ENCODE results near the gene ABCC6.

Gene ABCC6

GRCh38 chr16:16120044-16120381 is 103.3 kb downstream of the ABCC6 start:
- H3K27ac ChIP-seq, result no peak overlapping the region
- no peak for TF ChIP-seq CTCF (conservative IDR thresholded peaks at IDR 0.05)

DNA sequence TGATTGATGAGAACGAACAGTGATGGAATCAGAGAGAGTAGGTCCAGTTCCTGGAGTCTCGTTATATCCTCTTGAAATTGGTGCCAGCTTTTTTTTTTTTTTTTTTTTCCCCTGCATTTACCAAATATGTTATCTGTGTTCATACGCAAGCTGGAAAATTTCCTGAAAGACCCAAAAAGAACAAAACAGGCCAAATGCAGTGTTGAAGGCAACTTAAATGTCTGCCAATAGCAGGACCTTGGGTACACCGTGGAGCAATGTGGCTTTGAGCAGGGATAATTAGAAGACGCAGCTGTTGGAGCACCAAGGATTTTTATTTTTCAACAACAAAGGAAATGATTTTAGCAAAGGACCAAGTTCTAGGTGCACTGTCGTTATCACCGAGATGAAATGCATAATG is 105.0 kb downstream of the ABCC6 start:
- H3K27ac ChIP-seq, result no peak overlapping the region
- no peak for TF ChIP-seq CTCF (conservative IDR thresholded peaks at IDR 0.05)

DNA sequence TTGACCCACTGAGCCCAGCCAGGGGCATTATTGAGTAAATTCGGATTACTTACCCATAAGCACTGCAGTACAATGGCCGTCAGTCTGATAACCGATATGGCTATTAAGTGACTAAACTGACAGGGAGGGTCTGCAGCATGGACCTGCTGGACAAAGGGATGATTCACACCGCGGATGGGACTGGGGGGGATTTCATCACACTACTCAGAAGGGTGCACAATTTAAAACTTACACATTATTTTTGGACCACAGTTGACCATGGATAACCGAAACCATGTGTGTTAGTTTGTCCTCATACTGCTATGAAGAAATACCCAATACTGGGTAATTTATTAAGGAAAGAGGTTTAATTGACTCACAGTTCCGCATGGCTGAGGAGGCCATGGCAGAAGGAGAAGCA is 106.5 kb downstream of the ABCC6 start:
- no peak overlapping the region for H3K27ac ChIP-seq
- TF ChIP-seq CTCF (conservative IDR thresholded peaks at IDR 0.05), result no peak

DNA sequence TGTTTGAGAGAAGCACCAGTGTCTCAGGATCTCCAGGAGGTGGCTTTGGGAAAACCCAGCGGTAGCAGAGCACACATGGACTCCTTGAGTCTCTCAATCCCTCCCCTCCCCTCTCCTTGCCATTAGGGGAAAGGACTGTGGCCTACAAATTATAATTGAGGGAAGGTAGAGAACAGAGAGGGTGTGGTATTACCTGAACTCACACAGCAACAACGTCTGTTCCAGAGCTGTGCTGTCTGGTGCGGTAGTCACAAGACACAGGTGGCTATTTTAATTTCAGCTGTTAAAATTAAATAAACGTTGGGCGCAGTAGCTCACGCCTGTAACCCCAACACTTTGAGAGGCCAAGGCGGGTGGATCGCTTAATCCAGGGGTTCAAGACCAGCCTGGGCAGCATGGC is 110.2 kb downstream of the ABCC6 start:
- H3K27ac ChIP-seq, result no peak overlapping the region
- no peak for TF ChIP-seq CTCF (conservative IDR thresholded peaks at IDR 0.05)

DNA sequence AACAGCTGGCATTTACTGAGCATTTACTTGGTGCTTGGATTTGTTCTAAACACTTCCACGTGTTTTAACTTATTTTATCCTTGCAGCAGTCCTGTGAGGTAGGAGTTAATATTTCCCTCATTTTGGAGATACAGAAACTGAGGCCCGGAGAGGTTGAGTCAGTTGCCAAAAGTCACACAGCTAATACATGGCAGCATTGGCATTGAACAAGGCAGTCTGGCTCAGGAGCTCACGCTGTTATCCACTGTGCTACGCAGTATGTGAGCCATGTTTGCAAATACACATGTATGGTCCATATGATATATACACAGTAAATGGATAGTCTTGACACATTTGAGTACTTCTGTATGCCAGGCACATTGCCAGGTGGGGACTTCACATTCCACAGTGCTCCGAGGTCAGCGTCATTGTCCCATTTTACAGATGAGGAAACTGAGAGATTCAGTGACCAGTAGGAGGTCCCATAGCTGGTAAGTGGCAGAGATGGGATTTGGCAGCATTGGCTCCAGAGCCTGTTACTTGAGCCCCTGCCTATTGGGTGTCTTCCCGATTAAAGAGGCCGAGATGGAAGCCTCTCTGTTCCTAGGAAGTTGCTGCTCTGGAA is 110.7 kb downstream of the ABCC6 start:
- H3K27ac ChIP-seq, result no peak overlapping the region
- no peak for TF ChIP-seq CTCF (conservative IDR thresholded peaks at IDR 0.05)

GRCh38 chr16:16111639-16112038 is 111.7 kb downstream of the ABCC6 start:
- no peak overlapping the region for H3K27ac ChIP-seq
- TF ChIP-seq CTCF (conservative IDR thresholded peaks at IDR 0.05), result no peak

- no peak for TF ChIP-seq CTCF (conservative IDR thresholded peaks at IDR 0.05)
- H3K27ac ChIP-seq, result no peak overlapping the region
These were observed 113.2 kb downstream of the ABCC6 start for GRCh38 chr16:16110111-16110490.

All from VCaP (cell line).